ENCODE results near the gene PDZD2.
"Not testable (repeated sequence)": the region's sequence is repeated elsewhere in the genome, so short reads cannot be mapped to it uniquely, and the experiment has no call there.

PDZD2 gene
- long read RNA-seq, partial matches to known transcripts, result 0 of 4 reads
- long read RNA-seq, other reads (novel, unspliced or antisense), result 4 of 4 reads

GRCh38 chr5:31638748-31639418, at the start of gene PDZD2:
Gene PDZD2 (plus strand): TSS chr5:31639131.
- H3K27ac ChIP-seq (replicated peaks), result no peak within 1 kb of the TSS
- peak within 1 kb of the TSS; percentile 61 for H3K4me3 ChIP-seq (replicated peaks; ENCODE audit: insufficient read depth, low read length)
- DNase-seq (ENCODE audit: low read depth in 1 of 2, low spot score in 1 of 2), result peak in 1 of 2 experiments; percentile 43
- peaks cover 27% of the 10 kb centered on the region for H3K27me3 ChIP-seq (ENCODE audit: insufficient read depth, poor library complexity, severe bottlenecking)
- TF ChIP-seq POLR2AphosphoS5 (IDR thresholded peaks at IDR 0.05; ENCODE audit: low read depth) (no peak), CTCF (IDR thresholded peaks at IDR 0.05; ENCODE audit: insufficient read depth, low read length) (peak; percentile 24), GABPA (IDR thresholded peaks at IDR 0.05; ENCODE audit: low read depth) (no peak), REST (IDR thresholded peaks at IDR 0.05; ENCODE audit: insufficient replicate concordance, low read depth) (no peak), SPI1 (IDR thresholded peaks at IDR 0.05; ENCODE audit: borderline replicate concordance, low read depth) (no peak)

DNA sequence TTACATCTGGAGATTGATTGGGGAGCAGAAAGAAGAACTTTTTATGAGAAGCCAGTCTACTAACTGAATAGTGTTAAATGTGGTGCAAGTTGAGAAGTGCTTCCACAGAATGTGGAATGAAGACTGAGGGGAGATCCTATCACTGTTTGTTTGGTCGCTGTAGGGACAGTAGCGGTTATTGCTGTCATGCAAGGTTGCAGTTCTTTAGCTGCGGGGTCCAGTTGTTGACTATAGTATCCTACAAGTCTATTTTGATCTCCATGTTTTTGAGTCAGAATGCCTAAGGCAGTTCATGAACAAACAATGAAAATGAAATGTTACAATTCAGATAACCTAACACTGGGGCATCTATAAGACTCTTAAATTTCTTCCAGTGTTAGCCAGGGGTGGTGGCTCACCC, 45.3 kb upstream of the PDZD2 start:
- DNase-seq (ENCODE audit: low read depth in 1 of 2, low spot score in 1 of 2), result no peak
- no peak overlapping the region for H3K27ac ChIP-seq (replicated peaks)
- H3K4me3 ChIP-seq (replicated peaks; ENCODE audit: insufficient read depth, low read length), result no peak overlapping the region
- peaks cover 12% of the 10 kb centered on the region for H3K27me3 ChIP-seq (ENCODE audit: insufficient read depth, poor library complexity, severe bottlenecking)
- no peak for TF ChIP-seq POLR2AphosphoS5 (IDR thresholded peaks at IDR 0.05; ENCODE audit: low read depth)
- TF ChIP-seq SPI1 (IDR thresholded peaks at IDR 0.05; ENCODE audit: borderline replicate concordance, low read depth), result no peak
- no peak for TF ChIP-seq REST (IDR thresholded peaks at IDR 0.05; ENCODE audit: insufficient replicate concordance, low read depth)
- TF ChIP-seq GABPA (IDR thresholded peaks at IDR 0.05; ENCODE audit: low read depth), result no peak
- no peak for TF ChIP-seq CTCF (IDR thresholded peaks at IDR 0.05; ENCODE audit: insufficient read depth, low read length)

DNA sequence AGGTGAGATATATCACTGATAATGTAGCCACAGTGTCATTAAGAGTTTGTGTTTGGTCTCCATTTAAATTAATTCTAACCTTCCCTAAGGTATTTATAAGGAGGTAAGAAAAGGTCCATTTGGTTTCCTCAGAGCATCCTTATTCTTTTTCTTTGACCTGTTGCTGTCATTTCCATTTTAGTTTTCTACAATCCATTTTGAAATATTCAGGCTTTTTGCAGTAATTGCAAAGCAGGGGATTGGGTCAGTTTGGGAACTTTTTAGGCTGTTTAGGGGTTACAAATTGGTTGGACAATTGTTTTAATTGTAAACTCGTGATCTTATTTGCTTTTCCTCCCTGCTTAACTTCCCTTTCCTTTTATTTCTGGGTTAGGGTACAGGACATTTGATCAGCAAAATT, 42.6 kb upstream of the PDZD2 start:
- Histone ChIP-seq H3K4me3 (replicated peaks; ENCODE audit: insufficient read depth, low read length) (no peak overlapping the region), H3K27ac (replicated peaks) (no peak overlapping the region), H3K27me3 (ENCODE audit: insufficient read depth, poor library complexity, severe bottlenecking) (peaks cover 12% of the 10 kb centered on the region)
- no peak for TF ChIP-seq SPI1 (IDR thresholded peaks at IDR 0.05; ENCODE audit: borderline replicate concordance, low read depth)
- DNase-seq (ENCODE audit: low read depth in 1 of 2, low spot score in 1 of 2), result no peak

DNA sequence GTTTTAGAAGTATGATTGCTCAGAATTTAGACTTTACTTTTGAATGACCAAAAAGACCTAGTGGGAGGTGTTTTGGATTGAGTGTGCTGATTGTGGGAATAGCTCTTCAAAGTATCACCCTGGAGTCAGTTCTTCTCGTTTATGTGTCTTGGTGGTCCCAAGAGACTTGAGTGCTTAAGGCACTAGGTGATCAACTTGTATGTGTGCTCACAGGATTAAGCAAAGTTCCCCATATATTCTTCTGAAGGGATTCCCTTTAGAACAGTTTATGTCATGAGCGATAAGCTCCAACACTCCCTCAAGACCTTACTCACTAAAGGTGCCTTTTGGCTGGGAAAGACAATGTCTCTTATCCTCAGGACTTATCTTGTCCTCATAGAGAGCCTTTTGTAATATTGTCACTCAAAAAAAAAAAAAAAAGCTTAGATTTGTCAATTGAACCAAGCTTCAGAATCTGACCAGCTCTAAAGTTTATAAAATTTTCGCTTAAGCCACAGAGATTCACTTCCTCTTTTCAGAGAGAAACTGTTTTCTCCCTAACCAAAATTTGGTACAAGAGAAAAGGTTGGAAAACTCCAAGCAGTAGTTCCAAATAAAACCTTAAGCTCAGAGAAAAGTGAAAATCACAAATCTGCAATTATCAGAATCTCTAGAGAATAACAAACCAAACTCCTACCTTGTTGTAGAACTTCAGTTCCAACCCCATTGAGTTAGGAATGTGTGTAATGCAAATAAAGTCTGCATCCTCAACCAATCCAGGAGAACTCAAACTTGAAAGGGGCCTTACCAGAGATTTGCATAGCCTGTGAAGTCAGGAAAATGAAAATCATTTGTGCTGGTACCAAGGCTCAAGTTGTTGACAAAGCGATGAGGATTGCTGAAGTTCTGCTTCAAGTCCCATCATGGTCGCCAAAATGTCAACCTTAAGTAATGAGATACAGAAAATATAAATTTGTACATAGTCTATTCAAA, 40.0 kb upstream of the PDZD2 start:
- TF ChIP-seq GABPA (IDR thresholded peaks at IDR 0.05; ENCODE audit: low read depth), result no peak
- no peak for TF ChIP-seq CTCF (IDR thresholded peaks at IDR 0.05; ENCODE audit: insufficient read depth, low read length)
- peak; percentile 92 for TF ChIP-seq SPI1 (IDR thresholded peaks at IDR 0.05; ENCODE audit: borderline replicate concordance, low read depth)
- Histone ChIP-seq H3K27ac (replicated peaks) (no peak overlapping the region), H3K27me3 (ENCODE audit: insufficient read depth, poor library complexity, severe bottlenecking) (peaks cover 12% of the 10 kb centered on the region), H3K4me3 (replicated peaks; ENCODE audit: insufficient read depth, low read length) (no peak overlapping the region)
- no peak for DNase-seq (ENCODE audit: low read depth in 1 of 2, low spot score in 1 of 2)

DNA sequence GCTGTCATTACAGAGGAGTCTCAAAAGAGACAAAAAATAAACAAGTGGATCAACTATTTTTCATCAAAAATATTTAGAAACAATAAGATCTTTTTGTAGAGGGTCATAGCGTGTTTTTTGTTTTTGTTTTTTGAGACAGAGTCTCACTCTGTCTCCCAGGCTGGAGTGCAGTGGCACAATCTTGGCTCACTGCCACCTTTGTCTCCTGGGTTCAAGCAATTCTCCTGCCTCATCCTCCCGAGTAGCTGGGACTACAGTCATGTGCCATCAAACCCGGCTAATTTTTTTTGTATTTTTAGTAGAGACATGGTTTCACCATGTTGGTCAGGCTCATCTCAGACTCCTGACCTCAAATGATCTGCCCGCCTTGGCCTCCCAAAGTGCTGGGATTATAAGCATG, 36.6 kb upstream of the PDZD2 start:
- DNase-seq (ENCODE audit: low read depth in 1 of 2, low spot score in 1 of 2); H3K27ac ChIP-seq (replicated peaks); H3K27me3 ChIP-seq (ENCODE audit: insufficient read depth, poor library complexity, severe bottlenecking); H3K4me3 ChIP-seq (replicated peaks; ENCODE audit: insufficient read depth, low read length): not testable (repeated sequence)

Data from HL-60 (cell line).